HG03025 (cell line): ENCODE data around the gene IDI2.
"Not testable (repeated sequence)": the region's sequence is repeated elsewhere in the genome, so short reads cannot be mapped to it uniquely, and the experiment has no call there.

Source experiments
- ATAC-seq: cut with Tn5 transposase; IDR thresholded peaks from one replicate; pipeline ENCODE4 v1.9.1; 2021; ENCODE audit warnings: mild to moderate bottlenecking, moderate library complexity; ENCODE audit not compliant: unreplicated experiment, low FRiP score

The IDI2 gene

GRCh38 chr10:1010703-1011102, 15.0 kb downstream of the IDI2 start:
- no peak for ATAC-seq

DNA sequence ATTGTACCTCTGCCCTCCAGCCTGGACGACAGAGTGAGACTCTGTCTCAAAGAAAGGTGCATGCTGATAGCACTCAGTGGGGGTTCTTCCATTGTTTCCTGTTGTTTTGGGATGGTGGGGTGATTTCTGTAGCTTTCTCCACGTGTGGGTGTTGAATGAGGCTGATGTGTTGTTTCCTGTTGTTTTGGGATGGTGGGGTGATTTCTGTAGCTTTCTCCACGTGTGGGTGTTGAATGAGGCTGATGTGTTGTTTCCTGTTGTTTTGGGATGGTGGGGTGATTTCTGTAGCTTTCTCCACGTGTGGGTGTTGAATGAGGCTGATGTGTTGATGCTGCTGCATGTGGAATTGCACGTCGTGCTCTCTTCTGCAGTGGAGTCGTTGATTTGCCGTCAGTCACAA, 15.7 kb downstream of the IDI2 start:
- not testable (repeated sequence) for ATAC-seq

GRCh38 chr10:1009071-1009494, 16.6 kb downstream of the IDI2 start:
- ATAC-seq: no peak

GRCh38 chr10:1007583-1007982, 18.1 kb downstream of the IDI2 start:
- ATAC-seq: no peak

GRCh38 chr10:1006573-1006972, 19.1 kb downstream of the IDI2 start:
- ATAC-seq: no peak

DNA sequence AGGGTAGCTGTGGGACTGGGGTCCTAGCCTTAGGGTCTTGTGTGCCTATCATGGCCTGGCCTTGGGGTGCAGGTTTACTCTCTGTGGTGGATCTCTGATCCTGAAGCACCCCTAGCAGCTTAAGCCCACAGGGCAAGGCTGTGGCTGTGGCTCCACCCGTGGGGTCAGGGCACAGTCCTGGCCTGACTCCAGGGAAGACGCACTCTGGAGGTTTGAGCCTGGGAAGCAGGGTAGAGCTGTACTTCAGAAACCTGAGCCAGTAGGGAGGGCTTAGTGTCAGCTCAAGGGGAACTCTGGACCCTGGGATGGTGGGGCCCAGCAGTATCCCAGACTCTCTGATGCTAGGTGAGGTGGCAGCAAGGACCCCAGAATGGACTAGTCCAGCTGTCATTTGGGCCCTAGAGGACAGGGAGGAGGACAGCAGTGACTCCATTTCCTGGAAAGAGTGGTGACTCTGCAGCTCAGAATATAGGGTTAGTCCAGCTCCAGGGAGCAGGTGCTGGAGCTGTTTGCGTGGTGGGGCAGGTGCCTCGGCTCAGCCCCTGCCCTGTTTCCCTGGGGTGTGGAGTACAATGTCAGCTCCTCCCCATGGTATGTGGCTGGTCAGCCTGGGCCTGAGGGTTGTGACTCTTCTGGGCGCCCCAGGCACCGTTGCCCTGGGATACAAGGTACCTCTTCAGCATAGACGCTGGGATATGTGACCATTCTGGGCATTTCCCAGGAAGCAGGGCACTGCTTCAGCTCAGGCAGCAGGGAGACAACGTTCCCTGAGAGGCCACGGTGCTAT, 21.6 kb downstream of the IDI2 start:
- ATAC-seq: no peak

- no peak for ATAC-seq
These were observed 23.1 kb downstream of the IDI2 start for GRCh38 chr10:1002425-1003006.

GRCh38 chr10:997266-998022, 28.2 kb downstream of the IDI2 start:
- ATAC-seq: no peak

- no peak for ATAC-seq
These were observed 29.6 kb downstream of the IDI2 start for GRCh38 chr10:996031-996430.

- no peak for ATAC-seq
These were observed 30.1 kb downstream of the IDI2 start for GRCh38 chr10:995559-995926.

DNA sequence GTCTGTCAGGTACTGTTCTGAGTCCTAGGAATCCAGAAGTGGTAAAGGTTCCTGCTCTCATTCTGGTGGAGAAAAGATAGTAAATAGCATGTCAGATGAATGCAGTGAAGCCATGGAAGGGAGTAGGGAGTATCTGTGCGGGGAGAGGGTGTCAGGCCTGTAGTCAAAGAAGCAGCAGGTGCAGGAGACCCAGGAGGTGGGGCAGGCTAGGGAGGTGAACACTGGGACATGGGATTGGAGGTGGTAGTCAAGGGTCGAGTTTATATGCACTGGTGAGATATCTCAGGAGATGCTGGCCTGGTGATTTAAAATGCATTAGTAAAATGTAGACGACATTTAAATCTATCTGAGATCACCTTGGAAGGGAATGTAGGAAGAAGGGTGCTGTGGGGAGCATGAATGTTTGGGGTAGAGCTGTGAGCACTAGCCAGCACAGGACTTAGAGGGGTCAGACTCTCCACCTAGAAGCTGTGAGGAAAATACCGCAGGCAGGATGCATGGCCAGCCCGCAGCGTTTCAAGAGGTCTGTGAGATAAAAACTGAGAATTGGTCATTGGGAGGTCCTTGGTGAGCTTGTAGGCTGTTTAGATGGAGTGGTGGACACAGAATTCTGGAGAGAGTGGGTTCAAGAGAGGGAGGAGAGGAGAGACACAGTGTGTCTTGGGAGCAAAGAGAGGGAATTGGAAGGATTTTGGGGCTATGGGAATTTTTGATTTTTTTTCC, 30.7 kb downstream of the IDI2 start:
- no peak for ATAC-seq

DNA sequence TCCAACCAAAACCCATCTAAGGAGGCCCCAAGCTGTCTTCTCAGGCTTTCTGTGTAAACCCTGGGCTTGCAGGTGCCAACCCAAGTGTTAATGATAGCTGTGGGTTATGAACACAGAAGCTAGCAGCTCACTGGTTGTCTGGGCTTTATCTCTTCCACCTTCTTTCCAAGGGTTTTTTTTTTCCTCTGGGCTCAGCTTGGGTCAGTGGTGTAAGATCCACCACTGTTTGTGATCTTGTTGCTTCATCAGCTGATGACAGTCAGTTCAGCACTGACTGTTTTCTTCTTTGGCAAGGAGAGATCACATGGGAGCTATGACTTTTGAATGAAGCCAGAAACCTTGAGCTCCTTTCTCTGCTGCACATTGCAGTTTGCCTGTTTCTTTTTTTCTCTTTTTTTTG, 32.8 kb downstream of the IDI2 start:
- ATAC-seq: no peak

- no peak for ATAC-seq
These were observed 33.2 kb downstream of the IDI2 start for GRCh38 chr10:992467-992866.

DNA sequence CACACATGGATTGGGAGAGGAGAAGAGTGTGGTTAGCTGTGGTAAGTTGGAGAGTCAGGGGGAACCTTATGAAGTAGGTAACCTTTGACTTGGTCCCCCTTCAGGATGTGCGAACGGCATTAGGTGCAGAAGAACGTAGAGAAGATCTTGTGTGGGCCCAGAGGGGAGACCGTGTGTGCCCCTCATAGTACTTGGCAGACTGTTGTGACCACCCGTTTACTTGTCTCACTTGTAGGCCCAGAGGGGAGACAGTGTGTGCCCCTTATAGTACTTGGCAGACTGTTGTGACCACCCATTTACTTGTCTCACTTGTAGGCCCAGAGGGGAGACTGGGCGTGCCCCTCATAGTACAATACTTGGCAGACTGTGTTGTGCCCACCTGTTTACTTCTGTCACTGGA, 34.9 kb downstream of the IDI2 start:
- no peak for ATAC-seq

- ATAC-seq: peak; percentile 19
These were observed 36.8 kb downstream of the IDI2 start for GRCh38 chr10:988667-989545.

- ATAC-seq: peak; percentile 94
These were observed 37.6 kb downstream of the IDI2 start, which contains the start of gene GTPBP4 for GRCh38 chr10:987870-988666. Gene GTPBP4, plus strand, starts transcription at chr10:988434. Its CDS starts 46 bp downstream, at chr10:988480.

DNA sequence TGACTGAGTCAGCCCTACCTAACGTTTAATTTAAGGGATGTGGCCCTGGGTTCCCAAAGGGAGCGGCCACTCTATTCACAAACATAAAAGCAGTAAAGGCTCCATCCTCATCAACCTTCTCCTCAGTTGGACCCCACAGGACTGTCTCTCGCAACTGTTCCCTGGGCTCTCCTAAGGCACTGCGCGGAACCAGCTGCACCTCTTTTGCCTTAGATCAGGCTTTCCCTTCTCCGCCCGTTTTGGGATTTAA, 38.1 kb downstream of the IDI2 start:
- ATAC-seq: no peak

GRCh38 chr10:986881-987619, 38.6 kb downstream of the IDI2 start:
- no peak for ATAC-seq
